ENCODE results near the gene S100A10. TPM values are rescaled to one million over a fixed set of nuclear protein-coding genes. Genes with fewer than 3 reads are reported as not detected.

Gene S100A10
- total RNA-seq, 1 experiment from 2014 or later: 160 TPM

DNA sequence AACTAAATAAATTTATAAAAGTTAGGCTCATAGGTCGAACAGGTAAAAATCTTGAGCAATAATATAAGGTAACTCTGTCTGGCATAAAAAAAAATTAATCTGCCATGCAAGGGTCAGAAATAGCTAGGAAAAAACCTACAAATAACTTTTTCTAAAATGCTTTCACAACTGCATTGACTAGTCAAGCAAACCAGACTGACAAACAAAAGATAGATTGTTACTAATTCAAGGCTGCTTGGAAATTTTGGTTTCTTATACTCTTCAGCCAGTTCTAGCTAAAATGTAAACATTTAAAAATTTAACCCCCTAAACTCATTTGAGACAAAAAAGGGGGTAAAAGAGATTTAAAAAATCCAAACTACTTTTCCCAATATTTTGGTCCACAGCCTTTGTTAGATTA lies 40.8 kb downstream of the S100A10 start:
- H3K18ac ChIP-seq (ENCODE audit: insufficient read length, low read depth, low read length): no peak overlapping the region
- no peak overlapping the region for H4K91ac ChIP-seq (ENCODE audit: insufficient read length, low read depth, low read length)
- H3K27ac ChIP-seq (ENCODE audit: insufficient read length, low read depth, low read length): no peak overlapping the region
- no peak overlapping the region for H3K4me2 ChIP-seq (ENCODE audit: insufficient read depth, insufficient read length, low read length)
- Mint-ChIP-seq H3K4me3 (no peak overlapping the region), H3K4me1 (no peaks in the 10 kb centered on the region), H3K27ac (no peak overlapping the region), H3K36me3 (ENCODE audit: insufficient read depth in 1 of 3, low read depth in 3 of 3) (no peaks in the 10 kb centered on the region; a peak in 1 of 7 replicates), H3K27me3 (ENCODE audit: low read depth) (peaks cover 2% of the 10 kb centered on the region; the same call in 1 of the 2 replicates), H3K9me3 (no peaks in the 10 kb centered on the region)
- no peaks in the 10 kb centered on the region for H3K79me1 ChIP-seq (ENCODE audit: insufficient read depth, low read depth, low read length, poor library complexity, severe bottlenecking)
- no peak overlapping the region for H4K8ac ChIP-seq (replicated peaks; ENCODE audit: insufficient read length, low read depth, low read length)
- H3K27me3 ChIP-seq (ENCODE audit: insufficient read depth, low read length): no peaks in the 10 kb centered on the region
- DNase-seq: no peak
- no CpG with 5 or more reads among the region's 1 CpG for WGBS (ENCODE audit: extremely low coverage, insufficient read length, low lambda C conversion rate)
- no peaks in the 10 kb centered on the region for H3K9me3 ChIP-seq (ENCODE audit: control insufficient read depth, low read depth, low read length)
- no peak overlapping the region for H2BK12ac ChIP-seq (ENCODE audit: insufficient read length, low read depth, low read length)
- no peaks in the 10 kb centered on the region for H4K20me1 ChIP-seq (ENCODE audit: control insufficient read depth, insufficient read depth, insufficient read length)
- no peak overlapping the region for H3K23ac ChIP-seq (ENCODE audit: insufficient read length, low read depth, low read length)
- no peaks in the 10 kb centered on the region for H3K4me1 ChIP-seq (ENCODE audit: insufficient read depth, low read length)
- H2AFZ ChIP-seq (ENCODE audit: low read length): no peak overlapping the region
- no peak overlapping the region for H2BK120ac ChIP-seq (ENCODE audit: low read depth, low read length, poor library complexity, severe bottlenecking)
- no peak overlapping the region for H3K14ac ChIP-seq (ENCODE audit: insufficient read depth, low read length)
- H3T11ph ChIP-seq (ENCODE audit: low read length): no peak overlapping the region
- no peak overlapping the region for H3K9ac ChIP-seq (ENCODE audit: extremely low read depth, insufficient read length, low read length)
- H3K79me2 ChIP-seq (ENCODE audit: insufficient read depth, low read length): no peaks in the 10 kb centered on the region
- no peak overlapping the region for H2BK15ac ChIP-seq (ENCODE audit: low read depth, low read length)
- no peaks in the 10 kb centered on the region for H3K23me2 ChIP-seq (ENCODE audit: insufficient read length, low read depth, low read length, poor library complexity, severe bottlenecking)
- no peak overlapping the region for H2BK5ac ChIP-seq (ENCODE audit: insufficient read length, low read length)
- no peak overlapping the region for H3K4ac ChIP-seq (ENCODE audit: low read depth, low read length)
- no peak overlapping the region for H4K5ac ChIP-seq (ENCODE audit: insufficient read length, low read depth, low read length)
- H3K56ac ChIP-seq (ENCODE audit: insufficient read length, low read depth, low read length): no peak overlapping the region
- H2AK5ac ChIP-seq (ENCODE audit: insufficient read length, low read length): no peak overlapping the region
- H2BK20ac ChIP-seq (ENCODE audit: low read depth, low read length, poor library complexity, severe bottlenecking): no peak overlapping the region
- TF ChIP-seq CTCF (conservative IDR thresholded peaks at IDR 0.05): no peak

Data from H9 (cell line).